CD4-positive, alpha-beta T cell treated with Interleukin-17A for 1 hour (primary cell): Measurements from ENCODE around the gene SEC14L5.
A peak's percentile ranks its signal among the peaks of the same experiment; 100 is the strongest.

ENCODE experiments used
- DNase-seq: peaks from one replicate; pipeline ENCODE4 v3.0.0-alpha.2; 2020

Gene SEC14L5

GRCh38 chr16:5018793-5019192, 60.7 kb downstream of the SEC14L5 start:
- no peak for DNase-seq

- no peak for DNase-seq
These were observed 61.6 kb downstream of the SEC14L5 start for GRCh38 chr16:5019775-5020174.

GRCh38 chr16:5020551-5020950, 62.4 kb downstream of the SEC14L5 start:
- no peak for DNase-seq

- no peak for DNase-seq
These were observed 64.4 kb downstream of the SEC14L5 start for GRCh38 chr16:5022521-5022920.

- DNase-seq = no peak
These were observed 66.5 kb downstream of the SEC14L5 start for GRCh38 chr16:5024632-5025031.

- no peak for DNase-seq
These were observed 67.1 kb downstream of the SEC14L5 start for GRCh38 chr16:5025171-5025632.

- no peak for DNase-seq
These were observed 68.5 kb downstream of the SEC14L5 start for GRCh38 chr16:5026664-5027063.

GRCh38 chr16:5027086-5027485, 69.0 kb downstream of the SEC14L5 start:
- no peak for DNase-seq

GRCh38 chr16:5027575-5028235, 69.6 kb downstream of the SEC14L5 start:
- DNase-seq = no peak

- DNase-seq = no peak
These were observed 70.9 kb downstream of the SEC14L5 start for GRCh38 chr16:5028950-5029475.

GRCh38 chr16:5030251-5030870, 72.2 kb downstream of the SEC14L5 start:
- DNase-seq = no peak

- DNase-seq = no peak
These were observed 73.5 kb downstream of the SEC14L5 start for GRCh38 chr16:5031601-5032000.

- no peak for DNase-seq
These were observed 74.6 kb downstream of the SEC14L5 start for GRCh38 chr16:5032748-5033167.

- peak; percentile 86 for DNase-seq
These were observed 75.4 kb downstream of the SEC14L5 start, which contains the start of gene NAGPA for GRCh38 chr16:5033256-5034166. NAGPA (minus strand) TSS chr16:5033935; CDS start chr16:5033914, 21 bp downstream.

GRCh38 chr16:5034167-5034523, 76.0 kb downstream of the SEC14L5 start:
- DNase-seq = no peak

- no peak for DNase-seq
These were observed 77.7 kb downstream of the SEC14L5 start for GRCh38 chr16:5035909-5036227.

GRCh38 chr16:5036228-5037156, 78.4 kb downstream of the SEC14L5 start:
- no peak for DNase-seq

- no peak for DNase-seq
These were observed 82.3 kb downstream of the SEC14L5 start for GRCh38 chr16:5040451-5040850.

GRCh38 chr16:5041600-5042133, 83.5 kb downstream of the SEC14L5 start:
- no peak for DNase-seq

GRCh38 chr16:5042574-5043171, 84.5 kb downstream of the SEC14L5 start:
- DNase-seq = no peak

- no peak for DNase-seq
These were observed 85.9 kb downstream of the SEC14L5 start for GRCh38 chr16:5044011-5044540.
